Stimulated activated CD8-positive, alpha-beta memory T cell treated with anti-CD3 and anti-CD28 coated beads, Interleukin-4, amount 100 ng/mL, for 4 hours (primary cell): ENCODE data around the gene CSAD.
"Not testable (repeated sequence)": the region's sequence is repeated elsewhere in the genome, so short reads cannot be mapped to it uniquely, and the experiment has no call there.

Source experiments
- DNase-seq, 2 donors: peaks; one replicate each; pipeline ENCODE4 v3.0.0-alpha.2; 2020; ENCODE audit warnings: low read depth in 2 of 2, low spot score in 1 of 2

CSAD gene

GRCh38 chr12:53147653-53148052 lies 33.1 kb downstream of the CSAD start:
- DNase-seq = no peak

GRCh38 chr12:53147181-53147580 lies 33.5 kb downstream of the CSAD start:
- no peak for DNase-seq

GRCh38 chr12:53145383-53146260 lies 35.1 kb downstream of the CSAD start:
- no peak for DNase-seq

GRCh38 chr12:53143355-53143754 lies 37.4 kb downstream of the CSAD start:
- DNase-seq = no peak

GRCh38 chr12:53133722-53134121 lies 47.0 kb downstream of the CSAD start:
- DNase-seq = no peak

GRCh38 chr12:53131844-53132243 lies 48.9 kb downstream of the CSAD start:
- DNase-seq = no peak

GRCh38 chr12:53128780-53129569 lies 51.8 kb downstream of the CSAD start:
- no peak for DNase-seq

GRCh38 chr12:53127169-53127568 lies 53.6 kb downstream of the CSAD start:
- DNase-seq = no peak

GRCh38 chr12:53124352-53124723 lies 56.4 kb downstream of the CSAD start:
- DNase-seq = no peak

GRCh38 chr12:53123578-53124351 lies 57.0 kb downstream of the CSAD start:
- no peak for DNase-seq

- DNase-seq = no peak
Observed at GRCh38 chr12:53122961-53123468, 57.7 kb downstream of the CSAD start.

- no peak for DNase-seq
Observed at GRCh38 chr12:53120685-53121525, 59.8 kb downstream of the CSAD start.

GRCh38 chr12:53118751-53119300 lies 61.9 kb downstream of the CSAD start:
- no peak for DNase-seq

GRCh38 chr12:53115891-53116648 lies 64.7 kb downstream of the CSAD start:
- DNase-seq = no peak

GRCh38 chr12:53115112-53115890 lies 65.4 kb downstream of the CSAD start:
- no peak for DNase-seq

- no peak for DNase-seq
Observed at GRCh38 chr12:53113951-53114350, 66.8 kb downstream of the CSAD start.

GRCh38 chr12:53113136-53113705 lies 67.5 kb downstream of the CSAD start:
- DNase-seq = no peak

GRCh38 chr12:53112431-53112830 lies 68.3 kb downstream of the CSAD start:
- DNase-seq = not testable (repeated sequence)
